ENCODE measurements around the gene MAPRE2.

MAPRE2 gene

GRCh38 chr18:35137632-35138031 is 96.4 kb downstream of the MAPRE2 start:
- TF ChIP-seq CTCF (IDR thresholded peaks at IDR 0.05; ENCODE audit: low read length) = no peak
- TF ChIP-seq EZH2phosphoT487 (IDR thresholded peaks at IDR 0.05; ENCODE audit: low read length) = no peak
- TF ChIP-seq EZH2 (optimal IDR thresholded peaks at IDR 0.05; ENCODE audit: low read depth, low read length) = no peak
- no peaks in the 10 kb centered on the region for H3F3A ChIP-seq (ENCODE audit: insufficient read depth, low read length)
- H3K9me2 ChIP-seq (replicated peaks; ENCODE audit: insufficient read depth, low read length) = no peaks in the 10 kb centered on the region
- no peak overlapping the region for H3K4me3 ChIP-seq (ENCODE audit: low read length)
- H3K27me3 ChIP-seq (replicated peaks; ENCODE audit: insufficient read depth, low read length) = no peaks in the 10 kb centered on the region
- no peaks in the 10 kb centered on the region for H4K20me1 ChIP-seq (ENCODE audit: insufficient read depth, low read length)
- no peak overlapping the region for H2AFZ ChIP-seq (ENCODE audit: low read length)
- no peaks in the 10 kb centered on the region for H3K36me3 ChIP-seq (replicated peaks; ENCODE audit: insufficient read depth, low read length)
- H3K4me1 ChIP-seq (ENCODE audit: low read length) = no peaks in the 10 kb centered on the region
- no peak for DNase-seq
- no peaks in the 10 kb centered on the region for H3K79me2 ChIP-seq (ENCODE audit: low read length)
- H3K4me2 ChIP-seq (ENCODE audit: low read depth, low read length) = no peak overlapping the region
- H3K9me3 ChIP-seq (replicated peaks; ENCODE audit: insufficient read depth, low read length) = no peaks in the 10 kb centered on the region
- no peak overlapping the region for H3K9ac ChIP-seq (ENCODE audit: low read length)
- no peak overlapping the region for H3K27ac ChIP-seq (ENCODE audit: low read length)

DNA sequence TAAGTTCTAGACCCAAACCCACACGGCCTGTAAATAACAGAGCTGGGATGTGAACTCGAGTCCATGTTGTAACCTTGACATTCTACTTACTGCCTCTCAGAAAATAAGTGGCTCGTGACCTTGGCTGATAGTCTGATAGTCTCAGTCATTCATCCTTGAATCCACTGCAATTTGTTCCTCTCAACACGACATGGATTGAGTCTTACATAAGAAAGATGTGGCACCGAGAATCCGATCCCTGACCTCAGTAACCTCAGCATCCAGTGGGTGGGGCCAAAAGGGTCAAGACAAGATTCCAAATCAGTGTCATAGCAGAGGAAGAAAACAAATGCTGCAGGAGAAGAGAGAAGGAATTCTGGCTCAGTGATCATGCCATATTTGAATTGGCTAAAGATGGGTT is 97.6 kb downstream of the MAPRE2 start:
- no peaks in the 10 kb centered on the region for H3K9me3 ChIP-seq (replicated peaks; ENCODE audit: insufficient read depth, low read length)
- no peak overlapping the region for H3K27ac ChIP-seq (ENCODE audit: low read length)
- H3K9ac ChIP-seq (ENCODE audit: low read length) = no peak overlapping the region
- no peaks in the 10 kb centered on the region for H3K9me2 ChIP-seq (replicated peaks; ENCODE audit: insufficient read depth, low read length)
- H3K36me3 ChIP-seq (replicated peaks; ENCODE audit: insufficient read depth, low read length) = no peaks in the 10 kb centered on the region
- no peaks in the 10 kb centered on the region for H3K27me3 ChIP-seq (replicated peaks; ENCODE audit: insufficient read depth, low read length)
- H3K4me2 ChIP-seq (ENCODE audit: low read depth, low read length) = no peak overlapping the region
- no peaks in the 10 kb centered on the region for H3F3A ChIP-seq (ENCODE audit: insufficient read depth, low read length)
- no peaks in the 10 kb centered on the region for H3K79me2 ChIP-seq (ENCODE audit: low read length)
- no peak overlapping the region for H3K4me3 ChIP-seq (ENCODE audit: low read length)
- no peaks in the 10 kb centered on the region for H4K20me1 ChIP-seq (ENCODE audit: insufficient read depth, low read length)
- no peak for DNase-seq
- H2AFZ ChIP-seq (ENCODE audit: low read length) = no peak overlapping the region
- H3K4me1 ChIP-seq (ENCODE audit: low read length) = no peaks in the 10 kb centered on the region
- no peak for TF ChIP-seq EZH2 (optimal IDR thresholded peaks at IDR 0.05; ENCODE audit: low read depth, low read length)

- Histone ChIP-seq H3K36me3 (replicated peaks; ENCODE audit: insufficient read depth, low read length) (no peaks in the 10 kb centered on the region), H3K4me3 (ENCODE audit: low read length) (no peak overlapping the region), H3K9me2 (replicated peaks; ENCODE audit: insufficient read depth, low read length) (no peaks in the 10 kb centered on the region), H3K27ac (ENCODE audit: low read length) (no peak overlapping the region), H3K79me2 (ENCODE audit: low read length) (no peaks in the 10 kb centered on the region), H3K4me1 (ENCODE audit: low read length) (no peaks in the 10 kb centered on the region), H4K20me1 (ENCODE audit: insufficient read depth, low read length) (no peaks in the 10 kb centered on the region), H3F3A (ENCODE audit: insufficient read depth, low read length) (no peaks in the 10 kb centered on the region), H3K27me3 (replicated peaks; ENCODE audit: insufficient read depth, low read length) (no peaks in the 10 kb centered on the region), H3K9ac (ENCODE audit: low read length) (no peak overlapping the region), H3K4me2 (ENCODE audit: low read depth, low read length) (no peak overlapping the region), H3K9me3 (replicated peaks; ENCODE audit: insufficient read depth, low read length) (no peaks in the 10 kb centered on the region), H2AFZ (ENCODE audit: low read length) (no peak overlapping the region)
- no peak for TF ChIP-seq EZH2phosphoT487 (IDR thresholded peaks at IDR 0.05; ENCODE audit: low read length)
- no peak for DNase-seq
Observed at GRCh38 chr18:35139517-35139916, 98.3 kb downstream of the MAPRE2 start.

DNA sequence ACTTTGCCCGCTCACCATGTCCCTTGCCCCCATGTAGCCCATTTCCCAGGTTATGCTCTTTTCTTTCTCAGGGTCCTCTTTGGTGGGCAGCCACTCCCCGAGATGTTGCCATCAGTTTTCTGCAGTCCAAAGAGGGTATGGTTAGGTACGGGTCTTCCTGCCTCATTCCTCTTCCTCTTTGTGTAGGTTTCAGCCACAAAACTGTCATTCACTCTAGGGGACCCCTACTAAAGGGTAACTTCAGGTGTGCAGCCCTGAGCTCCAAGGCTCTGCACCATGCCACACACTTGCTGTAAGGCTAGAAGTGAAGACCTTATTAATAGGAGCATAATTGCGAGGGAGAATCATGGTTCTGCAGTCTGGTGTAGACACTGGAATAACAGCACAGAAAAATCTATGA is 99.9 kb downstream of the MAPRE2 start:
- no peaks in the 10 kb centered on the region for H3K4me1 ChIP-seq (ENCODE audit: low read length)
- DNase-seq = no peak
- no peak for TF ChIP-seq EZH2 (optimal IDR thresholded peaks at IDR 0.05; ENCODE audit: low read depth, low read length)
- TF ChIP-seq CTCF (IDR thresholded peaks at IDR 0.05; ENCODE audit: low read length) = no peak
- no peak for TF ChIP-seq EZH2phosphoT487 (IDR thresholded peaks at IDR 0.05; ENCODE audit: low read length)
- H3K4me3 ChIP-seq (ENCODE audit: low read length) = no peak overlapping the region
- H3K27ac ChIP-seq (ENCODE audit: low read length) = no peak overlapping the region
- H3K79me2 ChIP-seq (ENCODE audit: low read length) = no peaks in the 10 kb centered on the region
- no peaks in the 10 kb centered on the region for H3K9me3 ChIP-seq (replicated peaks; ENCODE audit: insufficient read depth, low read length)
- H3F3A ChIP-seq (ENCODE audit: insufficient read depth, low read length) = no peaks in the 10 kb centered on the region
- no peaks in the 10 kb centered on the region for H3K9me2 ChIP-seq (replicated peaks; ENCODE audit: insufficient read depth, low read length)
- H2AFZ ChIP-seq (ENCODE audit: low read length) = no peak overlapping the region
- no peak overlapping the region for H3K9ac ChIP-seq (ENCODE audit: low read length)
- H3K36me3 ChIP-seq (replicated peaks; ENCODE audit: insufficient read depth, low read length) = no peaks in the 10 kb centered on the region
- H3K4me2 ChIP-seq (ENCODE audit: low read depth, low read length) = no peak overlapping the region
- no peaks in the 10 kb centered on the region for H4K20me1 ChIP-seq (ENCODE audit: insufficient read depth, low read length)
- no peaks in the 10 kb centered on the region for H3K27me3 ChIP-seq (replicated peaks; ENCODE audit: insufficient read depth, low read length)
